Stimulated activated CD8-positive, alpha-beta memory T cell treated with anti-CD3 and anti-CD28 coated beads, Interleukin-7, amount 100 ng/mL, for 1 hour (primary cell): ENCODE measurements around the gene GATA3.
"Not testable (repeated sequence)": the region's sequence is repeated elsewhere in the genome, so short reads cannot be mapped to it uniquely, and the experiment has no call there.

ENCODE experiments used
- DNase-seq, 2 donors: peaks; one replicate each; pipeline ENCODE4 v3.0.0-alpha.2; 2020; ENCODE audit warnings: low read depth in 2 of 2

The GATA3 gene

GRCh38 chr10:8054494-8055407 lies at the start of gene GATA3:
Gene GATA3, plus strand, starts transcription at chr10:8054688. Its CDS starts 968 bp downstream, at chr10:8055656.
- peak in 1 of 2 donors; percentile 66 for DNase-seq

GRCh38 chr10:8006274-8006999 lies 48.1 kb upstream of the GATA3 start:
- no peak for DNase-seq

GRCh38 chr10:8009031-8009430 lies 45.5 kb upstream of the GATA3 start:
- no peak for DNase-seq

GRCh38 chr10:8013006-8013405 lies 41.5 kb upstream of the GATA3 start:
- DNase-seq = no peak

- no peak for DNase-seq
Measured at GRCh38 chr10:8013619-8014018, 40.9 kb upstream of the GATA3 start.

GRCh38 chr10:8014649-8015048 lies 39.8 kb upstream of the GATA3 start:
- no peak for DNase-seq

- DNase-seq = no peak
Measured at GRCh38 chr10:8017277-8017676, 37.2 kb upstream of the GATA3 start.

- DNase-seq = no peak
Measured at GRCh38 chr10:8023321-8023720, 31.2 kb upstream of the GATA3 start.

GRCh38 chr10:8023851-8024250 lies 30.6 kb upstream of the GATA3 start:
- no peak for DNase-seq

GRCh38 chr10:8026349-8027259 lies 27.9 kb upstream of the GATA3 start:
- no peak for DNase-seq

GRCh38 chr10:8031211-8031610 lies 23.3 kb upstream of the GATA3 start:
- not testable (repeated sequence) for DNase-seq

- no peak for DNase-seq
Measured at GRCh38 chr10:8032558-8032957, 21.9 kb upstream of the GATA3 start.

- no peak for DNase-seq
Measured at GRCh38 chr10:8033812-8034465, 20.5 kb upstream of the GATA3 start.

- no peak for DNase-seq
Measured at GRCh38 chr10:8034466-8035005, 20.0 kb upstream of the GATA3 start.

- no peak for DNase-seq
Measured at GRCh38 chr10:8035006-8035640, 19.4 kb upstream of the GATA3 start.

GRCh38 chr10:8035641-8036470 lies 18.6 kb upstream of the GATA3 start:
- DNase-seq = no peak

GRCh38 chr10:8036506-8037198 lies 17.8 kb upstream of the GATA3 start:
- no peak for DNase-seq

GRCh38 chr10:8037199-8037801 lies 17.2 kb upstream of the GATA3 start:
- no peak for DNase-seq
